Activated T-cell treated with anti-CD3 and anti-CD28 coated beads, Interleukin-2, amount 50 U/mL, for 1 hour (primary cell): Measurements from ENCODE around the gene RBM28.

Experiments
- DNase-seq: peaks from one replicate; pipeline ENCODE4 v3.0.0-alpha.2; 2020

RBM28 gene

GRCh38 chr7:128373606-128374005, 29.9 kb upstream of the RBM28 start:
- DNase-seq, result no peak

- DNase-seq, result no peak
Measured at GRCh38 chr7:128370491-128370890, 26.8 kb upstream of the RBM28 start.

- no peak for DNase-seq
Measured at GRCh38 chr7:128366986-128367385, 23.3 kb upstream of the RBM28 start.

GRCh38 chr7:128366300-128366699, 22.6 kb upstream of the RBM28 start:
- DNase-seq, result no peak

- DNase-seq, result no peak
Measured at GRCh38 chr7:128365432-128365831, 21.7 kb upstream of the RBM28 start.

- DNase-seq, result no peak
Measured at GRCh38 chr7:128364166-128364870, 20.6 kb upstream of the RBM28 start.

GRCh38 chr7:128363261-128363721, 19.6 kb upstream of the RBM28 start:
- no peak for DNase-seq

- no peak for DNase-seq
Measured at GRCh38 chr7:128362670-128363069, 19.0 kb upstream of the RBM28 start.

- peak; percentile 62 for DNase-seq
Measured at GRCh38 chr7:128361411-128362379, 18.0 kb upstream of the RBM28 start, which contains the start of gene PRRT4. PRRT4 (minus strand) TSS chr7:128361690.

- DNase-seq, result no peak
Measured at GRCh38 chr7:128360359-128360678, 16.6 kb upstream of the RBM28 start.

- DNase-seq, result no peak
Measured at GRCh38 chr7:128359939-128360338, 16.2 kb upstream of the RBM28 start.

GRCh38 chr7:128359336-128359735, 15.6 kb upstream of the RBM28 start:
- no peak for DNase-seq

GRCh38 chr7:128358233-128358632, 14.5 kb upstream of the RBM28 start:
- DNase-seq, result no peak

- no peak for DNase-seq
Measured at GRCh38 chr7:128357217-128357613, 13.5 kb upstream of the RBM28 start.

- no peak for DNase-seq
Measured at GRCh38 chr7:128356546-128357216, 13.0 kb upstream of the RBM28 start.

- no peak for DNase-seq
Measured at GRCh38 chr7:128353610-128354009, 9.9 kb upstream of the RBM28 start.

- DNase-seq, result no peak
Measured at GRCh38 chr7:128353189-128353588, 9.5 kb upstream of the RBM28 start.

- DNase-seq, result no peak
Measured at GRCh38 chr7:128352636-128353035, 8.9 kb upstream of the RBM28 start.

- DNase-seq, result no peak
Measured at GRCh38 chr7:128352153-128352537, 8.4 kb upstream of the RBM28 start.

- peak; percentile 46 for DNase-seq
Measured at GRCh38 chr7:128351296-128352152, 7.8 kb upstream of the RBM28 start.

- no peak for DNase-seq
Measured at GRCh38 chr7:128350708-128351295, 7.1 kb upstream of the RBM28 start.

- DNase-seq, result no peak
Measured at GRCh38 chr7:128349466-128349825, 5.7 kb upstream of the RBM28 start.
